GM21786 (cell line): ENCODE results near the gene MRPL52.
"Not testable (repeated sequence)": the region's sequence is repeated elsewhere in the genome, so short reads cannot be mapped to it uniquely, and the experiment has no call there.

Experiments used
- ATAC-seq: cut with Tn5 transposase; IDR thresholded peaks from one replicate; pipeline ENCODE4 v1.9.1; 2021; ENCODE audit not compliant: unreplicated experiment

The MRPL52 gene

GRCh38 chr14:22829661-22830442 is at the start of gene MRPL52:
MRPL52 (plus strand) TSS chr14:22829887; CDS start chr14:22829913, 26 bp downstream.
- peak; percentile 85 for ATAC-seq

GRCh38 chr14:22780105-22780679 is 49.5 kb upstream of the MRPL52 start:
- ATAC-seq, result no peak

DNA sequence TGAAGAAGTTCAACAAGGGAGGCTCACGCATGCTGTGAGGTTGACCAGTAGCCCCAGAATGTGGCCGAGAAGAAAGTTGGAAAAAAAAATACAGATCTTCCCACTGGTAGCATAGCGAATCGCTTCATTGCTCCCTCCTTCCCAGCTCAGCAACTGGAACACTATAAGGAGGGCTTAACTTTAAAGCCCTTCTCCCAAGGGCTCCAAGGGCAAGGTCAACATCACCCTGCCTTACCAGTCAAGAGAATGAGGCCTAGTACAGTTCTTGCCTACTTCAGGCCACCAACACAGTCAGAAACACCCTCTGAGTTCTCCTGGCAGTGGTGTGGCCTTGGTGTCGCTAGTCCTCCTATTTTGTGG is 48.8 kb upstream of the MRPL52 start:
- no peak for ATAC-seq

DNA sequence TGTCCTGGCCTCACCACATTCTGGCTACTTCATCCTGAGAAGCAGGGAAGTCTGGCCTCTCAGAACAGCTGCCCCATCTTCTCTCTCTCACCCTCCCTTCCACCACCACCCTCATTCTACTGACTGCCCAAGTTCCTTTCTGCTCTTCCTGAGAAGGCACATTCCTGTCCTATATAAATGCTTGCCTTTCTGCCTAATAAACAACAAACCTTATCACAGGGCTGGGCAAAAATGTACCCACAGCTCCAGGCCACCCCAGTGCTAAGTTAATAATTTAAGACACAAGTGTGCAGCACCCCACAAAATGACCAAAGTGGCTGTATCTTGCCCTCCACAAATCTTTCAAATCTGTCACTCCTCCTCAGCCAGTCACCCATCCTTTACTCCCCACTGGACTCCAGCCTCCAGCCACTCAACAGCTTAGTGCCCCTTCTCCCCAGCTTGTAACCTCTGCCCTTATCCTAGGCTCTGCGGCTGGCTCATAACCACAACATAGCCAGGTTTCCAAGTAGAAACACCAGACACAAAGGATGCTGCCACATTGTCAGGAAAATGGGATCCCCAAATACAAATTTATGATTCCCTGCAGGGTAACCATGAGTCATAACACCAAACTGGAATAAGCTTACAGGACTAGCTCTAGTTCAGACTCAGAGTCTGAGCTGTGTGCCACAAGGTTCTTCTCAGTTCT is 48.2 kb upstream of the MRPL52 start:
- no peak for ATAC-seq

DNA sequence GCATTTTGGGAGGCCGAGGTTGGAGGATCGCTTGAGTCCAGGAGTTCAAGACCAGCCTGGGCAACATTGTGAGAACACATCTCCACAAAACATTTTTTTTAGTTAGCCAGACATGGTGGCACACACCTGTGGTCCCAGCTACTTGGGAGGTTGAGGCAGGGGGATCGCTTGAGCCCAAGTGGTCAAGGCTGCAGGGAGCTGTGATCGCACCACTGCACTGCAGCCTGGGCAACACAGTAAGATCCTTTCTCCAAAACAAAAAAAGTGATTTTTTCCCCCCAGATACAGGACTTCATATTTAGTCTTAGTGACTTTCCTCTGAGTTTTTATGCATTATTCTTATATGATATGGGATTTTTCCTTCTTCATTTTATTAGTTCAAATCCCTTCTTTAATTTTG is 43.0 kb upstream of the MRPL52 start:
- no peak for ATAC-seq

DNA sequence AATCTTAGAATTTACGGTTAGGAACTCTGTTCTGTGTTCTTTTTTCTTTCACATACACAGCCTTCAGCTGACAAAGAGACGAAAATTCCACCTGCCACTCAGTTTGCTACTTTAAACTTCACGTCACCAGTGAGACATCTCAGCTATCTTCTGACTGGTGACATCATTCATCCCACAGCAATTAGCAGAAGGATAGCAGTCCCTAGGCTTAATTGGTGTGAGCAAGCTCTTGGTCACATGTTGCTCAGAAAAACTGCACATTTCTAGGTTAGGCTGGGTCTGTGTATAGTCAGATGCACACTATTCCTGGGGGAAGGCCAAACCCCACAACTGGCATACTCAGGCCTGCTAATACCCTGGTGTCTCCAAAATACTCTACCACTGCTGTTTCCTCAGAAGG is 38.4 kb upstream of the MRPL52 start:
- no peak for ATAC-seq

DNA sequence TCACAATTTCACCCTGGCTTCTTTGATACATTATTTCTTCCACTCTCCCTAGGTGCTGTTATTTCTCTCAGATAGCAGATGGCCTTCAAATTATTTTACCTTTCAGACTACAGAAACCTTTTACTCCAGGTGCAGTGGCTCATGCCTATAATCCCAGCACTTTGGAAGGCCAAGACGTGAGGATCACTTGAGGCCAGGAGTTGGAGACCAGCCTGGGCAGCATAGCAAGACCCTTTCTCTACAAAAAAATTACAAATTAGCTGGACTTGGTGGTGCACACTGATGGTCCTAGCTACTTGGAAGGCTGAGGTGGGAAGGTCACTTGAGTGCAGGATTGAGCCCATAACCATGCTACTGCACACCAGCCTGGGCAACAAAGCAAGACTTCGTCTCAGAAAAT is 37.5 kb upstream of the MRPL52 start:
- no peak for ATAC-seq

GRCh38 chr14:22793550-22793949 is 36.1 kb upstream of the MRPL52 start:
- ATAC-seq, result not testable (repeated sequence)

DNA sequence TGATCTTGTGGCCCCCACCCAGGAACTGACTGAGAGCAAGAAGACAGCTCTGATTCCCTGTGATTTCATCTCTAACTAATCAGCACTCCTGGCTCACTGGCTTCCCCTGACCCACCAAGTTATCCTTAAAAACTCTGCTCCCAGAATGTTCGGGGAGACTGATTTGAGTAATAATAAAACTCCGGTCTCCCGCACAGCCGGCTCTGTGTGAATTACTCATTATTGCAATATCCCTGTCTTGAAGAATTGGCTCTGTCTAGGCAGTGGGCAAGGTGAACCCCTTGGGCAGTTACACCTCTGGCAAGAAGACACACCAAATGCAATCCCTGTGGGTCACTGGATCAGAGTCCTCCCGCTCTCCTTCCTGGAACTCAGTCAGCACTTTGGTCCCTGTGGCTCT is 35.7 kb upstream of the MRPL52 start:
- ATAC-seq, result no peak

- peak; percentile 41 for ATAC-seq
These were observed 35.1 kb upstream of the MRPL52 start for GRCh38 chr14:22794551-22794951.

DNA sequence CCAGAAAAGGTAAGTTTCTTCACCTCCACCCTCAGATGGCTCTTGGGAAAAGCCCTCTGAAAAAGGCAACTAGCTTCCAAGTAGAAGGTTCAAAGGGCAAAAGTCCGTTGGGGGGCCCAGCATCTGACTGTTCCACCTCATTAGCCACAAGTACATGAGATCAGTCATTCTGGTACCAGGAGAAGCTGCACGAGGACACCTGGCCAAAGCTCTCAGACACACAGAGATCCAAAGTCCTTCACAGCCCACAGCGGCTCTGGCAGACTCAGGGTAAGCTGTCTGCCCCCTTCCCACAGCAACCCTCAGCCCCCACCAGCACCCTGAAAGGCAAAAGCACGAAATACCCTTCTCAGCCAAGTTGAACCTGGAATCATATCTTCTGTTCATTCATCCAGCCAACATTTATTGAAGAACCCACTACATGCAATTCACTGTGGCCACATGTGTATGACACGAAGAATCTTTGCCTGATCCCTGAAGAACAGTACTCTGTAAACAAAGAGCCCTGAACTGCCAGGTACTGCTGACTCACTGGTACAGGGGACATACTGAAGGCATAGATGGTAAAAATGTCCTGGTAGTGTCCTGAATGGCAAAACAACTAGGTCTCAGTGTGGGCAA is 33.5 kb upstream of the MRPL52 start:
- ATAC-seq, result peak; percentile 65

GRCh38 chr14:22797017-22797917 is 32.4 kb upstream of the MRPL52 start:
- no peak for ATAC-seq

DNA sequence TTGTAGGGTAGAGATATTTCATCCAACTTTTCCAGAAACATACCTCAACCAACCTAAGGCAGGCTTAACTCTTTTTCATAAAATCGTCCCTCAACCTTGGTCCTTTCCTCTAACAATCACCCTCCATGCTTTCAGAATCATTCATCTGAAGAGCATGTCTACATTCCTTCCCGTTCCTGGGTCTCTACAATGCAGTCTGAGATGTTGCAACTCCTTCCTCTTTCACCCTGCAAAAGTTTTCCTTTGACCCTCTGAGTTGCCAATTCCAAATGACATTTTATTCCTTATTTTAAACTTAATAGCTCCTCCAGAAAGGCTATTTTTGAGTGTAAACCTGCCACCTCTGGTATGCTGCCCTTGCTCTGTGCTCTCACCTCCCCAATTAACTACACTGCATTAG is 31.2 kb upstream of the MRPL52 start:
- ATAC-seq, result no peak

DNA sequence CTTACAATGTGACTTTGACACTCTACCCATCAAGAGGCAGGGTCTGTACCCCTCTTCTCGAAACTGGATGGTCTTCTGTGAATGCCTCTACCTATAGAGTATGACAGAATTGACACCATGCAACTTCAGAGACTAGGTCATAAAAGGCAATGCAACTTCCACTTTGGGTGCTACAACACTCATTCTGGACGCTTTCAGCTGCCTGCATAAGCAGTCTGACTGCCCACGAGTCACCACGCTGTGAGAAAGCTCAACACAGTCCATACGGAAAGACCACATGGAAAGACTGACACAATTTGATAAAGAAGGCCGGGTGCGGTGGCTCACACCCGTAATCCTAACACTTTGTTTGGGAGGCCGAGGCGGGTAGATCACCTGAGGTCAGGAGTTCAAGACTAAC is 29.3 kb upstream of the MRPL52 start:
- ATAC-seq, result no peak

DNA sequence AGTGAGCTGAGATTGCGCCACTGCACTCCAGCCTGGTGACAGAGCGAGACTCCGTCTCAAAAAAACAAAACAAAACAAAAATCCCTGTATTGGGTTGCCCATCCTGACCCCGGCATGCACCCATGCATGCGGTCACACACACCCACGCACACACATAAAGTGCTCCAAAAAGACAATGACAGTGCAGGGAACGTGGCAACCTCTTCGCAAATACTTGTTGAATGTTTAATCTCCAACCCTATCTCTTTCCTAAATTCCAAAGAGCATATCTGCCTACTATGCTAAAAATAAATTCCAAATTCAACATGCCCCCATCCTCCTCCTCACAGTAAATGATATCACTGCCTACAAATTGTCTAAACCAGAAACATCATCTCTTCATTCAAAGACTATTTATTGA is 28.0 kb upstream of the MRPL52 start:
- ATAC-seq, result no peak

GRCh38 chr14:22802860-22803686 is 26.6 kb upstream of the MRPL52 start:
- no peak for ATAC-seq

- ATAC-seq, result no peak
These were observed 26.1 kb upstream of the MRPL52 start for GRCh38 chr14:22803687-22803974.

GRCh38 chr14:22805235-22805634 is 24.5 kb upstream of the MRPL52 start:
- ATAC-seq, result not testable (repeated sequence)

DNA sequence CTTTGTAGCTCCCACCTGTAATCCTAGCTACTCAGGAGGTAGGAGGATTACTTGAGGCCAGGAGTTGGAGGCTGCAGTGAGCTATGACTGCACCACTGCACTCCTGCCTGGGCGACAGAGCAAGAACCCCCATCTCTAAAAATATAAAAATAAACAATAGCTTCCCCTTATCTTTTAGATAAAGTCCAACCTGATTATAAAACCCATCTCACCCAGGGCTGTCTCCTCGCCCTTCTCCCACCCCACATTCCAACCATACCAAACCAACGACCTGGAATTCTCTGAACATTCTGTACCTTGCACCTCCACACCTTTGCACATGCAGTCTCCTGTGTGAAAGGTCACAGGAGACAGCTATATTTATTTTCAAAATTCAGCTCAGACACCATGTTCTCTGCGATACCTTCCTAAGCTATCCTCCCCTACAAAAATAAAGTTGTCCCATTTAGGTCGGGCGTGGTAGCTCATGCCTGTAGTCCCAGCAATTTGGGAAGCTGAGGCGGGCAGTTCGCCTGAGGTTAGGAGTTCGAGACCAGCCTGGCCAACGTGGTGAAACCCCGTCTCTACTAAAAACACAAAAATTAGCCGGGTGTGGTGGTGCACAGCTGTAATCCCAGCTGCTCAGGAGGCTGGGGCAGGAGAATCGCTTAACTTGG is 22.1 kb upstream of the MRPL52 start:
- no peak for ATAC-seq
